ENCODE data around the gene GRHL3. TPM values are rescaled to one million over a fixed set of nuclear protein-coding genes. Genes with fewer than 3 reads are reported as not detected.

Gene GRHL3
- total RNA-seq, 1 experiment from 2014 or later, result not detected

DNA sequence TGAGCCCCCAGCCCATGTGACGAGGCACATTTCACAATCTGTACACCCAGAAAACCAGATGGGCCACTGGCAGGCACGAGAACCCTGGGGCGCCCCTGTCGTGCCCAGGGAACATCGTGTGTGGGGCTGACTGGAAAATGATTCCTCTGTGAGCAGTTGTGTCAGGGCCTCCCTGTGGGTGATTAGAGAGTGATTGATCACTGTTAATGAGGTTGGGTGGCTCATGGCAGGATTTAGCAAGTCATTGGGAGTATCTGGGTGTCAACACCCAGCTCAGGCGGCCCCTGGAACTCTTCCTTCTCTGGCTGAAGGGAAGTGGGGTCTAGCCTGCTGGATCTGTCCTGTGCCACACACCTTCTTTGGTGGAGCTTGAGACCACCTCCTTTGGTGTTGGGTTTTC is 5.7 kb downstream of the GRHL3 start:
- Histone ChIP-seq H3K4me1 (ENCODE audit: low read length) (peaks cover 29% of the 10 kb centered on the region), H3K9me2 (replicated peaks; ENCODE audit: insufficient read depth, low read length) (no peaks in the 10 kb centered on the region)

GRCh38 chr1:24325587-24326449 is 6.7 kb downstream of the GRHL3 start:
- Histone ChIP-seq H3K4me2 (ENCODE audit: low read depth, low read length, poor library complexity, severe bottlenecking) (no peak overlapping the region), H3K9ac (ENCODE audit: low read length) (no peak overlapping the region), H2AFZ (ENCODE audit: low read length) (no peak overlapping the region), H3K36me3 (ENCODE audit: insufficient read depth, low read length) (no peaks in the 10 kb centered on the region), H4K20me1 (ENCODE audit: insufficient read depth, low read depth, low read length) (no peaks in the 10 kb centered on the region), H3K27me3 (ENCODE audit: low read length) (0 out of 2 replicates have a peak, but pooled peaks cover 6% of the 10 kb centered on the region), H3K27ac (ENCODE audit: low read length) (no peak overlapping the region), H3K4me3 (ENCODE audit: low read length) (no peak overlapping the region), H3K4me1 (ENCODE audit: low read length) (peaks cover 29% of the 10 kb centered on the region), H3K9me2 (replicated peaks; ENCODE audit: insufficient read depth, low read length) (no peaks in the 10 kb centered on the region), H3K9me3 (ENCODE audit: low read length) (no peaks in the 10 kb centered on the region), H3K79me2 (ENCODE audit: low read length) (no peaks in the 10 kb centered on the region)
- DNase-seq, result no peak

More for the DNA sequence above, 5.7 kb downstream of the GRHL3 start:
- H3K27me3 ChIP-seq (ENCODE audit: low read length), result 0 out of 2 replicates have a peak, but pooled peaks cover 6% of the 10 kb centered on the region
- no peak overlapping the region for H3K27ac ChIP-seq (ENCODE audit: low read length)
- no peak overlapping the region for H3K4me3 ChIP-seq (ENCODE audit: low read length)
- H3K79me2 ChIP-seq (ENCODE audit: low read length), result no peaks in the 10 kb centered on the region
- H4K20me1 ChIP-seq (ENCODE audit: insufficient read depth, low read depth, low read length), result no peaks in the 10 kb centered on the region
- no peak overlapping the region for H3K4me2 ChIP-seq (ENCODE audit: low read depth, low read length, poor library complexity, severe bottlenecking)
- no peaks in the 10 kb centered on the region for H3K9me3 ChIP-seq (ENCODE audit: low read length)
- no peak overlapping the region for H3K9ac ChIP-seq (ENCODE audit: low read length)
- H3K36me3 ChIP-seq (ENCODE audit: insufficient read depth, low read length), result no peaks in the 10 kb centered on the region
- no peak for DNase-seq
- H2AFZ ChIP-seq (ENCODE audit: low read length), result no peak overlapping the region

- H3K9ac ChIP-seq (ENCODE audit: low read length), result no peak overlapping the region
Observed at GRCh38 chr1:24327486-24327885, 8.3 kb downstream of the GRHL3 start.

DNA sequence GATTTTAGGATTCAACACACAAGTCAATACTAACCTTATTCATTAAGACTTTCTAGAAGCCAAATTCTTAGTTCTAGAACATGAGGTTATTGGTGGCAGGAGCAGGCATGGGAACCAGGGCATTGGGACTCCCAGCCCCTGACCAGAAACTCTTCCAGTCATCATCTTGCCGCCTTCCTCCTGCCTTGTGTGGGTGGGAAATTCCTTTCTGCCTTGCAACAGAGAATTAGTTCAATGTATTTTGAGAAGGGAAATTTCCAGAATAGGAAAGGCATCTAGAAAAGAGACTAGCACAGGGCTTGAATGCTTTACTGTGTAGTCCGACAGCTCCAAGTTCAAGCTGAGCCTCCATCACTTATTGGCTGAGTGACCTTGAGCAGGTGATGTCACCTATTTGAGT is 8.7 kb downstream of the GRHL3 start:
- H3K36me3 ChIP-seq (ENCODE audit: insufficient read depth, low read length), result no peaks in the 10 kb centered on the region
- H3K4me3 ChIP-seq (ENCODE audit: low read length), result no peak overlapping the region
- no peak overlapping the region for H3K9ac ChIP-seq (ENCODE audit: low read length)
- H3K79me2 ChIP-seq (ENCODE audit: low read length), result no peaks in the 10 kb centered on the region
- no peak overlapping the region for H2AFZ ChIP-seq (ENCODE audit: low read length)
- H3K27ac ChIP-seq (ENCODE audit: low read length), result no peak overlapping the region
- no peaks in the 10 kb centered on the region for H3K27me3 ChIP-seq (ENCODE audit: low read length)
- no peaks in the 10 kb centered on the region for H4K20me1 ChIP-seq (ENCODE audit: insufficient read depth, low read depth, low read length)
- H3K4me2 ChIP-seq (ENCODE audit: low read depth, low read length, poor library complexity, severe bottlenecking), result no peak overlapping the region
- H3K9me2 ChIP-seq (replicated peaks; ENCODE audit: insufficient read depth, low read length), result no peaks in the 10 kb centered on the region
- H3K4me1 ChIP-seq (ENCODE audit: low read length), result peaks cover 11% of the 10 kb centered on the region
- H3K9me3 ChIP-seq (ENCODE audit: low read length), result no peaks in the 10 kb centered on the region
- no peak for DNase-seq

More at GRCh38 chr1:24327486-24327885, 8.3 kb downstream of the GRHL3 start:
- H3K27me3 ChIP-seq (ENCODE audit: low read length), result 0 out of 2 replicates have a peak, but pooled peaks cover 4% of the 10 kb centered on the region
- no peak for DNase-seq
- no peak overlapping the region for H3K4me3 ChIP-seq (ENCODE audit: low read length)
- no peak overlapping the region for H2AFZ ChIP-seq (ENCODE audit: low read length)
- H3K4me2 ChIP-seq (ENCODE audit: low read depth, low read length, poor library complexity, severe bottlenecking), result no peak overlapping the region
- H3K36me3 ChIP-seq (ENCODE audit: insufficient read depth, low read length), result no peaks in the 10 kb centered on the region
- H3K9me3 ChIP-seq (ENCODE audit: low read length), result no peaks in the 10 kb centered on the region
- H3K9me2 ChIP-seq (replicated peaks; ENCODE audit: insufficient read depth, low read length), result no peaks in the 10 kb centered on the region
- H3K27ac ChIP-seq (ENCODE audit: low read length), result no peak overlapping the region
- H4K20me1 ChIP-seq (ENCODE audit: insufficient read depth, low read depth, low read length), result no peaks in the 10 kb centered on the region
- H3K79me2 ChIP-seq (ENCODE audit: low read length), result no peaks in the 10 kb centered on the region
- H3K4me1 ChIP-seq (ENCODE audit: low read length), result peaks cover 15% of the 10 kb centered on the region

DNA sequence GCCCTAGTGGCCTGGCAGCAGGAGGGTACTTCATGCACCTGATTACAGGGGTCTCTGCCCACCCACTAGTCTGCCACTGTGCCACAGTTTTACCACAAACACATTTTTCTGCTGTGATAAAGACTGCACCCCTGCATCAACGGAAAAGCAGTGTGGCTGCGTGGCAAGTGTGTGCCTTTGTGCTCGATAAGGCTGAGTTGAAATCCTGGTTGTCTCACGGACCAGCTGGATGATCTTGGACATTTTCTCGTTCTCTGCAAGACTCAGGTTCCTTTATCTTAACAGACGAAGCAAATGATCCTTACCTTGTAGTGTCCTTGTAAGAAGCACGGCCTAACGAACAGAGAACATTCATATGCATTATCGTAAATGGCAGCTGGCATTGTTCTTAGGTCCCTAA is 10.2 kb downstream of the GRHL3 start:
- peaks cover 7% of the 10 kb centered on the region for H3K4me1 ChIP-seq (ENCODE audit: low read length)
- no peak overlapping the region for H3K4me3 ChIP-seq (ENCODE audit: low read length)
- no peaks in the 10 kb centered on the region for H3K36me3 ChIP-seq (ENCODE audit: insufficient read depth, low read length)
- DNase-seq, result no peak
- no peak overlapping the region for H3K9ac ChIP-seq (ENCODE audit: low read length)
- no peaks in the 10 kb centered on the region for H4K20me1 ChIP-seq (ENCODE audit: insufficient read depth, low read depth, low read length)
- H3K9me3 ChIP-seq (ENCODE audit: low read length), result no peaks in the 10 kb centered on the region
- H3K27ac ChIP-seq (ENCODE audit: low read length), result no peak overlapping the region
- no peak overlapping the region for H3K4me2 ChIP-seq (ENCODE audit: low read depth, low read length, poor library complexity, severe bottlenecking)
- H3K27me3 ChIP-seq (ENCODE audit: low read length), result no peaks in the 10 kb centered on the region
- H3K79me2 ChIP-seq (ENCODE audit: low read length), result no peaks in the 10 kb centered on the region
- no peaks in the 10 kb centered on the region for H3K9me2 ChIP-seq (replicated peaks; ENCODE audit: insufficient read depth, low read length)
- H2AFZ ChIP-seq (ENCODE audit: low read length), result no peak overlapping the region

GRCh38 chr1:24329797-24330543 is 10.8 kb downstream of the GRHL3 start:
- no peak overlapping the region for H3K4me2 ChIP-seq (ENCODE audit: low read depth, low read length, poor library complexity, severe bottlenecking)
- H3K27ac ChIP-seq (ENCODE audit: low read length), result no peak overlapping the region
- H3K36me3 ChIP-seq (ENCODE audit: insufficient read depth, low read length), result no peaks in the 10 kb centered on the region
- H3K27me3 ChIP-seq (ENCODE audit: low read length), result no peaks in the 10 kb centered on the region
- no peak for DNase-seq
- H3K4me3 ChIP-seq (ENCODE audit: low read length), result no peak overlapping the region
- no peak overlapping the region for H3K9ac ChIP-seq (ENCODE audit: low read length)
- H3K79me2 ChIP-seq (ENCODE audit: low read length), result no peaks in the 10 kb centered on the region
- H2AFZ ChIP-seq (ENCODE audit: low read length), result no peak overlapping the region
- peaks cover 7% of the 10 kb centered on the region for H3K4me1 ChIP-seq (ENCODE audit: low read length)
- H4K20me1 ChIP-seq (ENCODE audit: insufficient read depth, low read depth, low read length), result no peaks in the 10 kb centered on the region
- no peaks in the 10 kb centered on the region for H3K9me3 ChIP-seq (ENCODE audit: low read length)
- H3K9me2 ChIP-seq (replicated peaks; ENCODE audit: insufficient read depth, low read length), result no peaks in the 10 kb centered on the region

- no peaks in the 10 kb centered on the region for H3K79me2 ChIP-seq (ENCODE audit: low read length)
- H3K9me2 ChIP-seq (replicated peaks; ENCODE audit: insufficient read depth, low read length), result no peaks in the 10 kb centered on the region
- H3K4me2 ChIP-seq (ENCODE audit: low read depth, low read length, poor library complexity, severe bottlenecking), result no peak overlapping the region
- no peak overlapping the region for H2AFZ ChIP-seq (ENCODE audit: low read length)
- H3K9ac ChIP-seq (ENCODE audit: low read length), result no peak overlapping the region
- H3K27ac ChIP-seq (ENCODE audit: low read length), result no peak overlapping the region
- no peaks in the 10 kb centered on the region for H3K27me3 ChIP-seq (ENCODE audit: low read length)
- H3K9me3 ChIP-seq (ENCODE audit: low read length), result no peaks in the 10 kb centered on the region
- H3K4me1 ChIP-seq (ENCODE audit: low read length), result no peaks in the 10 kb centered on the region
- DNase-seq, result no peak
- H4K20me1 ChIP-seq (ENCODE audit: insufficient read depth, low read depth, low read length), result no peaks in the 10 kb centered on the region
- no peaks in the 10 kb centered on the region for H3K36me3 ChIP-seq (ENCODE audit: insufficient read depth, low read length)
- no peak overlapping the region for H3K4me3 ChIP-seq (ENCODE audit: low read length)
Observed at GRCh38 chr1:24331961-24332673, 13.0 kb downstream of the GRHL3 start.

- Histone ChIP-seq H3K4me3 (ENCODE audit: low read length) (no peak overlapping the region), H3K9me2 (replicated peaks; ENCODE audit: insufficient read depth, low read length) (no peaks in the 10 kb centered on the region), H3K27ac (ENCODE audit: low read length) (no peak overlapping the region), H3K9ac (ENCODE audit: low read length) (no peak overlapping the region), H2AFZ (ENCODE audit: low read length) (no peak overlapping the region), H3K79me2 (ENCODE audit: low read length) (no peaks in the 10 kb centered on the region), H3K4me2 (ENCODE audit: low read depth, low read length, poor library complexity, severe bottlenecking) (no peak overlapping the region), H4K20me1 (ENCODE audit: insufficient read depth, low read depth, low read length) (no peaks in the 10 kb centered on the region), H3K9me3 (ENCODE audit: low read length) (no peaks in the 10 kb centered on the region), H3K27me3 (ENCODE audit: low read length) (no peaks in the 10 kb centered on the region), H3K4me1 (ENCODE audit: low read length) (peaks cover 3% of the 10 kb centered on the region), H3K36me3 (ENCODE audit: insufficient read depth, low read length) (no peaks in the 10 kb centered on the region)
- no peak for DNase-seq
Observed at GRCh38 chr1:24336075-24336474, 16.9 kb downstream of the GRHL3 start.
